ENCODE data around the gene CMKLR1.

- TF ChIP-seq BMI1 (IDR thresholded peaks at IDR 0.05; ENCODE audit: low read length): no peak
- TF ChIP-seq, protein P1, sequence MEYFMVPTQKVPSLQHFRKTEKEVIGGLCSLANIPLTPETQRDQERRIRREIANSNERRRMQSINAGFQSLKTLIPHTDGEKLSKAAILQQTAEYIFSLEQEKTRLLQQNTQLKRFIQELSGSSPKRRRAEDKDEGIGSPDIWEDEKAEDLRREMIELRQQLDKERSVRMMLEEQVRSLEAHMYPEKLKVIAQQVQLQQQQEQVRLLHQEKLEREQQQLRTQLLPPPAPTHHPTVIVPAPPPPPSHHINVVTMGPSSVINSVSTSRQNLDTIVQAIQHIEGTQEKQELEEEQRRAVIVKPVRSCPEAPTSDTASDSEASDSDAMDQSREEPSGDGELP (CRISPR knock-in tag; IDR thresholded peaks at IDR 0.05; ENCODE audit: borderline replicate concordance): no peak
- TF ChIP-seq, protein P2, sequence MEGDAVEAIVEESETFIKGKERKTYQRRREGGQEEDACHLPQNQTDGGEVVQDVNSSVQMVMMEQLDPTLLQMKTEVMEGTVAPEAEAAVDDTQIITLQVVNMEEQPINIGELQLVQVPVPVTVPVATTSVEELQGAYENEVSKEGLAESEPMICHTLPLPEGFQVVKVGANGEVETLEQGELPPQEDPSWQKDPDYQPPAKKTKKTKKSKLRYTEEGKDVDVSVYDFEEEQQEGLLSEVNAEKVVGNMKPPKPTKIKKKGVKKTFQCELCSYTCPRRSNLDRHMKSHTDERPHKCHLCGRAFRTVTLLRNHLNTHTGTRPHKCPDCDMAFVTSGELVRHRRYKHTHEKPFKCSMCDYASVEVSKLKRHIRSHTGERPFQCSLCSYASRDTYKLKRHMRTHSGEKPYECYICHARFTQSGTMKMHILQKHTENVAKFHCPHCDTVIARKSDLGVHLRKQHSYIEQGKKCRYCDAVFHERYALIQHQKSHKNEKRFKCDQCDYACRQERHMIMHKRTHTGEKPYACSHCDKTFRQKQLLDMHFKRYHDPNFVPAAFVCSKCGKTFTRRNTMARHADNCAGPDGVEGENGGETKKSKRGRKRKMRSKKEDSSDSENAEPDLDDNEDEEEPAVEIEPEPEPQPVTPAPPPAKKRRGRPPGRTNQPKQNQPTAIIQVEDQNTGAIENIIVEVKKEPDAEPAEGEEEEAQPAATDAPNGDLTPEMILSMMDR (IDR thresholded peaks at IDR 0.05 in 2 of 3, conservative IDR thresholded peaks at IDR 0.05 in 1 of 3; ENCODE audit: insufficient read depth in 2 of 3, low read depth in 1 of 3, low read length in 3 of 3): no peak
- TF ChIP-seq TARDBP (IDR thresholded peaks at IDR 0.05): no peak
- no peak for TF ChIP-seq PTBP1 (IDR thresholded peaks at IDR 0.05; ENCODE audit: low read depth, low read length)
- TF ChIP-seq CUX1 (CRISPR knock-in tag; IDR thresholded peaks at IDR 0.05): no peak
- TF ChIP-seq ZNF184 (CRISPR knock-in tag; IDR thresholded peaks at IDR 0.05): no peak
- TF ChIP-seq SMAD3 (CRISPR knock-in tag; conservative IDR thresholded peaks at IDR 0.05): no peak
- no peak for TF ChIP-seq RAD21 (CRISPR knock-in tag; conservative IDR thresholded peaks at IDR 0.05 in 1 of 2, IDR thresholded peaks at IDR 0.05 in 1 of 2)
- no peak for TF ChIP-seq ZNF431 (CRISPR knock-in tag; IDR thresholded peaks at IDR 0.05)
Measured at GRCh38 chr12:108340037-108340436, 926 bp upstream of the CMKLR1 start.

All from K562 (cell line).